CD4-positive, alpha-beta T cell treated with Interleukin-17A for 4 hours (primary cell): ENCODE results near the gene RNASEL.
A peak's percentile ranks its signal among the peaks of the same experiment; 100 is the strongest.

ENCODE experiments used
- DNase-seq: peaks from one replicate; pipeline ENCODE4 v3.0.0-alpha.2; 2020; ENCODE audit warnings: mixed read lengths

RNASEL gene

GRCh38 chr1:182588500-182589396, at the start of gene RNASEL:
RNASEL (minus strand) TSS chr1:182589256; CDS start chr1:182586806, 2,450 bp downstream.
- DNase-seq: peak; percentile 72

- DNase-seq: no peak
These were observed 48.7 kb upstream of the RNASEL start for GRCh38 chr1:182637769-182638168.

- no peak for DNase-seq
These were observed 46.8 kb upstream of the RNASEL start for GRCh38 chr1:182635871-182636270.

GRCh38 chr1:182634306-182635072, 45.4 kb upstream of the RNASEL start:
- DNase-seq: no peak

GRCh38 chr1:182633657-182634281, 44.7 kb upstream of the RNASEL start:
- DNase-seq: no peak

- DNase-seq: no peak
These were observed 44.0 kb upstream of the RNASEL start for GRCh38 chr1:182633031-182633430.

- peak; percentile 31 for DNase-seq
These were observed 43.4 kb upstream of the RNASEL start for GRCh38 chr1:182632441-182632857.

- DNase-seq: no peak
These were observed 42.9 kb upstream of the RNASEL start for GRCh38 chr1:182631954-182632353.

GRCh38 chr1:182631053-182631677, 42.1 kb upstream of the RNASEL start:
- no peak for DNase-seq

GRCh38 chr1:182630586-182630985, 41.5 kb upstream of the RNASEL start:
- no peak for DNase-seq

- peak; percentile 72 for DNase-seq
These were observed 40.5 kb upstream of the RNASEL start for GRCh38 chr1:182629499-182630096.

- no peak for DNase-seq
These were observed 40.0 kb upstream of the RNASEL start for GRCh38 chr1:182629080-182629479.

- no peak for DNase-seq
These were observed 39.6 kb upstream of the RNASEL start for GRCh38 chr1:182628657-182629056.

GRCh38 chr1:182627622-182628021, 38.6 kb upstream of the RNASEL start:
- no peak for DNase-seq

GRCh38 chr1:182626527-182626926, 37.5 kb upstream of the RNASEL start:
- DNase-seq: no peak

- no peak for DNase-seq
These were observed 36.9 kb upstream of the RNASEL start for GRCh38 chr1:182625719-182626504.

- no peak for DNase-seq
These were observed 36.0 kb upstream of the RNASEL start for GRCh38 chr1:182625024-182625423.

GRCh38 chr1:182624577-182624976, 35.5 kb upstream of the RNASEL start:
- DNase-seq: peak; percentile 38

- DNase-seq: no peak
These were observed 34.0 kb upstream of the RNASEL start for GRCh38 chr1:182622901-182623528.

GRCh38 chr1:182621906-182622305, 32.9 kb upstream of the RNASEL start:
- DNase-seq: no peak

GRCh38 chr1:182620924-182621585, 32.0 kb upstream of the RNASEL start:
- no peak for DNase-seq
